Mucosa of stomach (tissue), 1 donor: ENCODE measurements around the gene ZMYND11.

ENCODE experiments used
- H3K27me3 ChIP-seq: one replicate; pipeline ENCODE4 v1.7.0; 2013; ENCODE audit warnings: mild to moderate bottlenecking, low read length; ENCODE audit not compliant: control insufficient read depth, insufficient read depth
- H3K36me3 ChIP-seq: one replicate; pipeline ENCODE4 v1.7.0; 2013; ENCODE audit warnings: low read length; ENCODE audit not compliant: control insufficient read depth, insufficient read depth
- H3K4me1 ChIP-seq: one replicate; pipeline ENCODE4 v1.7.0; 2013; ENCODE audit warnings: mild to moderate bottlenecking, low read length; ENCODE audit not compliant: control insufficient read depth, insufficient read depth
- H3K4me3 ChIP-seq: one replicate; pipeline ENCODE4 v1.7.0; 2013; ENCODE audit warnings: low read length
- H3K9ac ChIP-seq: one replicate; pipeline ENCODE4 v1.7.0; 2013; ENCODE audit warnings: mild to moderate bottlenecking, low read length, moderate library complexity
- H3K9me3 ChIP-seq: one replicate; pipeline ENCODE4 v1.7.0; 2013; ENCODE audit warnings: mild to moderate bottlenecking, low read length, moderate library complexity; ENCODE audit not compliant: control insufficient read depth
- donor health status: Pancreatic carcinoma.

ZMYND11 gene

DNA sequence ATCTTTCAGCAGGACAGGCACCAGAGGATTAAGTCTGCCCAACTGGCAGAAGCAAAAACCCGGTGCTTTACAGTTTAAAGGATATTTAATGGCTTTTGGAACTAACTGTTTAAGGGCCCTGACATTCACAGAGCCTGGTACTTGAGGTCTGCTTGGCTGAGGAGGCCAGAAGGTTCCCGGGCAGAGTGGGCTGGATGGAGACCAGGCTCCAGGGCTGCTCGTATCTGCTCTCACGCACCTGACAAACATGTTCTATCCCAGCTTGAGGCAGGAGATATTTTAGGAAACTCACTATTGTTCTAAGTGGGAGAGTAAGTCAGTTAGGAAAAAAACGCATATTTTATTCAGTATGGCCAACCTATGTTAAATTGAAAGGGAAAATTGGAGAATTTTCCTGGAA lies 143.5 kb downstream of the ZMYND11 start:
- H3K36me3 ChIP-seq, result no peaks in the 10 kb centered on the region
- no peaks in the 10 kb centered on the region for H3K9me3 ChIP-seq
- H3K4me3 ChIP-seq, result no peak overlapping the region
- no peaks in the 10 kb centered on the region for H3K4me1 ChIP-seq
- H3K9ac ChIP-seq, result no peak overlapping the region
- H3K27me3 ChIP-seq, result no peaks in the 10 kb centered on the region

DNA sequence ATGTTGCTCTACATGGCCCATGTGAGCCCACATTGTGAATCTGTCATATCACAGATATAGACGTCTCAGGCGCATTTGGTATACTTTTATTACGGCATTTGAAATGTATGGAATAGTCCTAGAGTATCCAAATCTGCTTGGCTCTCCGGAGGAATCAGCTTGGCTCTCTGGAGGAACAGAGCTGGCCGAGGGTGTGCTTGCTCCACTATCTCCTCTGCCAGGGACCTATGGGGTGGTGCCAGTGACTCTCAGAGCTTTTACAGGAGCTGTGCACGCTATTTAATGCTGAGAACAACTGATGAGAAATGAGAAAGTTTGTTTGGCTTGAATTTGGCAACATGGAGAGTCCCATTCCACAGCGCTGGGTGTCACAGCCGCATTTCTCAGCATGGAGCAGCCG lies 144.0 kb downstream of the ZMYND11 start:
- Histone ChIP-seq H3K4me3 (no peak overlapping the region), H3K9me3 (no peaks in the 10 kb centered on the region), H3K4me1 (no peaks in the 10 kb centered on the region), H3K9ac (no peak overlapping the region), H3K36me3 (no peaks in the 10 kb centered on the region), H3K27me3 (no peaks in the 10 kb centered on the region)

DNA sequence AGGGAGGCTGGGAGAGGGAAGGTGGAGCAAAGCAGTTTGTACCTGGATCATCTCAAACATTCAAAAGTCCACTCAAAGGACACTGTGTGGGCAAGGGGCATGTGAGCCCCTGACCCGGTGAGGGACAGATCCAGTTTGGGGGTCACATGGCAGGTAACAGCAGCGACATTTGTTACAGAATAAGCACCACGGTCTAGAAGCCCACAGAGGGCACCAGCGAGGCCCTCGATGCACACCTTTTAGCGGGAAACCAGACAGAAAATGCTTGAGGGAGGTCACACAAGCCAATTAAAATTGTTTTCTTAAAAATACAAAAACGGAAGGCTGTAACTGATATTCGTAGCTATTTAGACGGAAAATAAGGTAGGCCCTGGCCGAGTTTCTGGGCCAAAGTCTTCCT lies 144.4 kb downstream of the ZMYND11 start:
- Histone ChIP-seq H3K4me1 (no peaks in the 10 kb centered on the region), H3K9ac (no peak overlapping the region), H3K27me3 (no peaks in the 10 kb centered on the region), H3K9me3 (no peaks in the 10 kb centered on the region), H3K4me3 (no peak overlapping the region), H3K36me3 (no peaks in the 10 kb centered on the region)

DNA sequence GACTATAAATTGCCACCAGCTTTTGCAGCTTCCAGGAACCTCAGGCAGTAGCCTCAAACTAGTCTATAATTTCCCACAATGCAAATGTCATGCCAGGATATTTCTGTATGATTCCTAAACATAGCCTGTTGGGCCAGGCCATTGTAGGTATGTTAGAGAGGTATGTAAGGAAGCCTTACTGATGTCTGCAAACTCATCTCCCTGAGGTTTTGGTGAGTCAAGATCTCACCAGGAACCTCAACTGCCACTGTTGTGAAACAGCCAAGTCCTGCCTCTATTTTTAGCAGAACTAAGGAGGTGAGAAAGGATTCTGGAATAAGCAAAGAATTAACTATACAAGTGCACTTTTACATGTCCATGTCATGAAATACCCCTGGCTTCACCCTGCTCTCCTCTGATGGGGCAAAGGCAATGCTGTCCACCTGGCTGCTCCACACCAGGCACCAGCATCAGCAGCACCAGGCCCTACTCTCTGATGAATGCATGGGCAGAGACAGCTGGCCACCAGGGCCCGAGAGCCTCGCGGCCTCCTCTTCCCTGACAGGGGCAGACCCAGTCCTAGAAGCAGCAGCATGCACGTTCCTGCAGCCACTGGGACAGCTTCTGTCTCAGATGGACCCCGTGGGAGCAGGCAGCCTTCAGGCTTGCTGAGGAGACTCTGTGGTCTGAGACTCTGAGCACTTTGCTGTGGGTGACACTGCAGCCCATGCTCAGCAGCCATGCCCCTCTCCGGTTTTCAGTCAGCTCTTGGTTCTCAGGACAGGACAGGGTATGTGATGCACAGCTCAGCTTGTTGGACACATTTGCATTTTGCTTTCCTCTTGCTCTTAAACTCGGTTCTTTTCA lies 147.3 kb downstream of the ZMYND11 start:
- no peaks in the 10 kb centered on the region for H3K27me3 ChIP-seq
- no peak overlapping the region for H3K9ac ChIP-seq
- H3K4me1 ChIP-seq, result no peaks in the 10 kb centered on the region
- no peaks in the 10 kb centered on the region for H3K36me3 ChIP-seq
- H3K9me3 ChIP-seq, result no peaks in the 10 kb centered on the region
- no peak overlapping the region for H3K4me3 ChIP-seq

DNA sequence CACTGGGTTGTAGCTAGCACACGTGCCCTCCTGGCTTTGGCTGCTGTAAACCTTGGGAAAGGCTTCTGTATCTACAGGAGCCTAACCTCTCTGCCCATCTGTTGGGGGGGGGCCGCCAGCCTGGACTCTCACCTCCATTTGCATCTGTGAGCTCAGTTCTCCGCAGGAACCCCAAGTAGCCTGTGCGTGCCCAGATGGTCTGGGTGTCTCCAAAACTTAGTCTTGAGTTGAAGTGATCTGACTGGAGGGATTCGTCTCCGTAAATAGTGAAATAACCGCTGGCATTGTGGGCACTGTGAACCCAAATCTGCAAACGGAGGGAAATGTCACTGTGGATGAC lies 147.9 kb downstream of the ZMYND11 start:
- H3K36me3 ChIP-seq, result no peaks in the 10 kb centered on the region
- no peak overlapping the region for H3K9ac ChIP-seq
- no peak overlapping the region for H3K4me3 ChIP-seq
- no peaks in the 10 kb centered on the region for H3K27me3 ChIP-seq
- no peaks in the 10 kb centered on the region for H3K4me1 ChIP-seq
- H3K9me3 ChIP-seq, result no peaks in the 10 kb centered on the region

DNA sequence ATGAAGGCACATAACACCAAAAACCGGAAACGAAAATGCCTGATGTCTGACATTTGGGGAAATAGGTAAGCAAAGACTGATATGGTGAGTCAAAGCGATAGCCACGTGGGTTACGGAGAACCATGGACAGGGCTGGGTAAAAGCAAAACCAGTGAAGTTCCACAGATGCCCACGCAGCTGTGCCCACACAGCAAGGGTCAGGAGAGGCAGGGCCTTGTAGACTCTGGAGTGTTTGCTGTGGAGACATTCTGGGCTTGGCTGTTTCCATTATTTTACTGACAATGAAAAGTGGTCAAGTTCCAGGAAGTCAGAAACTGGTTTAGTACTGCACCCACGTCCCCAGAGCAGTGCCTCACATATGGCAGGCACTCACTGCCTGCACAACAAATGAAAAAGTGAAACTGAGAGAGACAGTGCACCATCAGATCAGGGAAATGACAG lies 148.7 kb downstream of the ZMYND11 start:
- Histone ChIP-seq H3K27me3 (no peaks in the 10 kb centered on the region), H3K9me3 (no peaks in the 10 kb centered on the region), H3K4me1 (no peaks in the 10 kb centered on the region), H3K4me3 (no peak overlapping the region), H3K9ac (no peak overlapping the region), H3K36me3 (no peaks in the 10 kb centered on the region)

DNA sequence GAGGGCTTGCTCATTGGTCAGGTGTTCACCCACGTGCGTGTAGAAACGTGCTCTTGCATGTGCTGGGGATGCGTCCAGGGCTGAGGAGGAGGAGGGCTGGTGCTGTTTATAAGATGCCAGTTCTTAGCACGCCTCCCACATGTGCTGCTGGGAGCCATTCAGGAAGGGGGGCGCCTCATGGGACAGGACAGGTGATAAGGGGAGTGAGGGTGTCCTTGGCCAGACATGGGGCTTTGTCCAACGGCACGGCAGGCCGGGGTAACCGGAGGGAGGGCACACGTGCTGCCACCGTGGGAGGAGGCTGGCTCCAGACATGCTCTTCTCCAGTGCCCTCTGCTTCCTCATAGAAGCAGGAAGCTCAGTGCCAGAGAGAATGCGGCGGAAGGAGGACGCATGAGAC lies 150.0 kb downstream of the ZMYND11 start:
- Histone ChIP-seq H3K27me3 (no peaks in the 10 kb centered on the region), H3K4me1 (no peaks in the 10 kb centered on the region), H3K4me3 (no peak overlapping the region), H3K9me3 (no peaks in the 10 kb centered on the region), H3K9ac (no peak overlapping the region), H3K36me3 (no peaks in the 10 kb centered on the region)

DNA sequence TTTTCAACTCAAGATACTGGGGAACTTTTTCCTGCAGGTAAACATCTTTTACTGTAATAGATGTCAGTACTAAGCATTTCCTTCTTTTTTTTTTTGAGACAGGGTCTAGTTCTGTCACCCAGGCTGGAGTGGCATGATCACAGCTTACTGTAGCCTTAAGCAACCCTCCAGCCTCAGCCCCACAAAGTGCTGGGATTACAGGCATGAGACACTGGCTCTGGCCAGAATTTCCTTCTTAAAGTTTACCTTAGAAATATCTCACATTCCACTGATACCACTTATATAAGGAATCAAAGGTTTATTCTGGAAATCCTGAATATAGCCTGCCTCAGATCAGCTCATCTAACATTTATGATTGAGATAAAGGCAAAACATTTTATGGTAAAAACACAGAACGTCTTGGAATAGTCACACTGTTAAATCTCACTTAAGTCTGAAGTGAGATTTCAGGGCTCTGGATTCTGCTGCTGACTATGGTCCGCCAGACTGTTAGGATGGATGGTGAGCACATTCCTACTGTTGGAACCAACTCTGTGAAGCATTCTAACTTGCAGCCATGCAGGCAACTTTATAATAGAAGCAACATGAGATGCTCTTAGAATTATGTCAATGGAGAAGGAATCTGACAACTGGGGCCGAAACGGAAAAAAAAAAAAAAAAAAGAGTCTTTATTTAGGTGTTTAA lies 151.9 kb downstream of the ZMYND11 start:
- Histone ChIP-seq H3K4me3 (no peak overlapping the region), H3K4me1 (no peaks in the 10 kb centered on the region), H3K27me3 (no peaks in the 10 kb centered on the region), H3K36me3 (no peaks in the 10 kb centered on the region), H3K9me3 (no peaks in the 10 kb centered on the region), H3K9ac (no peak overlapping the region)

DNA sequence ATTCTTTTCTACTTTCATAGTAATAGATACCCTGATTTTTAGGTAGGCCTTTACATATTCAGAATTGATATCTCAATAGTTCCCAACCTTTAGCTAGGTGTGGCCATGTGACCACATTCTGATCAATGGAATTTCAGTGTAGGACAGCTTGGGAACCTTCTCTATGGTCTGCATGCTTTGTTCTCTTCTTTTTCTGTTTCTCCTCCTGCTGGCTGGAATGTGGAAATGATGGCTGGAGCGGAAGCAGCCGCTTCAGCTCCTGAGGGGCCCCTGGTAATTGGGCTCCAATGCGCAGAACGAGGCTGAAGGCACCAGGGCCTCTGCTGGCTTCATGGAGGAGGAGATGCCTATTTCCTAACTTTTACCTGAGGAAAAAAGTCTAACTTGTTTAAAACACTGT lies 152.6 kb downstream of the ZMYND11 start:
- no peaks in the 10 kb centered on the region for H3K9me3 ChIP-seq
- H3K27me3 ChIP-seq, result no peaks in the 10 kb centered on the region
- no peaks in the 10 kb centered on the region for H3K36me3 ChIP-seq
- H3K4me1 ChIP-seq, result no peaks in the 10 kb centered on the region
- no peak overlapping the region for H3K4me3 ChIP-seq
- H3K9ac ChIP-seq, result no peak overlapping the region

DNA sequence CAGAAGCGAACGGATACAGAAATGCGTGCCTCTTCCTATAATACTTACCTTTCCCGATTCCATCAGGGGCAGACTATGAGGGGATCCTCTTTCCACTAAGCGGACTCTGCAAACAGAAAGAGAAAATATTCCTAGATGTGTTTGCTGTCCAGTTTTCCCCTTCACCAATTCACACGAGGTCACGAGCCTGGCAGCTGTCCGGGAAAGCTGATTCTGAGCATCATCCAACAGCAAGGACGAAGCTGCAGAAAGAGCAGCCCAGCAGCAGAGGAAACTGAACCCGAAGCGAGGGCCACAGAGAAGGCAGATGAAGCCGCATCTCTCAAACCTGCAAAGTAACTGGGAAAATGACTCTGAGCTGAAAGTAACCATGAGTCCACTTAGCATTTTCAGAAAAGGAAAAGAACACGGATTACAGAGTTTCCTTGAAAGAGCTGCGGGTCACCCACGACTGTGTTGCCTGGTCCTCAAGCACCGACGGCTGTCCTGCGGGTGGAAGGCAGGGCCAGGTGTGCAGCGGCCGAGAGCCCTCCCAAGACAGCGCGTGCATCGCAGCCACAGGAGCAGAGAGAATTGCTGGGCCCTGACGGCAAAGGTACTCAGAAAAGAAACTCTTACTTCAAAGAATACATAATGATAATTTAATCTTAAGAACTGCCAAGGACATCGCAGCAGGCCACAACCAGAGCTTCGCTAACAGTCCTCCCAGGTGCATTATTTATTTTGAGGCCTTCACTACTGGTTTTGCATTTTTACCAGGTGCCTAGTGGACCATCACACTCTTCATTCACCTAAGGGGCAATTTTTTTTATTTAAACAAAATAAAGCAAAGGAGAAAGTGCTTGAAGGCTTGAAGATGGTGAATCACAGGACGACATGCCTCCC lies 153.3 kb downstream of the ZMYND11 start:
- Histone ChIP-seq H3K27me3 (no peaks in the 10 kb centered on the region), H3K9me3 (no peaks in the 10 kb centered on the region), H3K36me3 (no peaks in the 10 kb centered on the region), H3K4me3 (no peak overlapping the region), H3K4me1 (no peaks in the 10 kb centered on the region), H3K9ac (no peak overlapping the region)

DNA sequence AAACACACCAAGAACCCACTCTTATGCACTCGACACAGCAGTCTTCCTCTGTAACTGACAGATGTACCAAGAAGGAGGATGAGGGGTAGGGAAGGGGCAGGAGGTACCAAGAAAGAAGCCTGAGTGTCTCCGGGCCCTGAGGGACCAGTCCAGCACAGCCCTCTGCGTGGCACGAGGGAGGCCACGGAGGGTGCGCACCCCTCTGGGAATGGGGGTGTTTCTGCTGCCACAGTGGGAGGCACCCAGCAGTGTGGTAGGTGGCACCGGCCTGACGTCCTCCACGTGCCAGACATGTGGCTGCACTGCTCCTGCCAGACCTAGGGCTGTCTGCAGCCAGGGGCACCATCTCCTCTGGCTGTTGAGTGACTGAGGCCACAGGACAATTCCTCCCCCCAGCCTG lies 154.3 kb downstream of the ZMYND11 start:
- H3K9ac ChIP-seq, result no peak overlapping the region
- H3K27me3 ChIP-seq, result no peaks in the 10 kb centered on the region
- H3K4me1 ChIP-seq, result no peaks in the 10 kb centered on the region
- H3K36me3 ChIP-seq, result no peaks in the 10 kb centered on the region
- H3K9me3 ChIP-seq, result no peaks in the 10 kb centered on the region
- H3K4me3 ChIP-seq, result no peak overlapping the region
